Fibroblast of the aortic adventitia (primary cell): ENCODE data around the gene AKAP13. TPM values are rescaled to one million over a fixed set of nuclear protein-coding genes. Genes with fewer than 3 reads are reported as not detected.
"Not testable (repeated sequence)": the region's sequence is repeated elsewhere in the genome, so short reads cannot be mapped to it uniquely, and the experiment has no call there.

Experiments used
- DNase-seq: peaks from one replicate; pipeline ENCODE4 v3.0.0-alpha.2; 2010; ENCODE audit warnings: low read depth
- H3K4me3 ChIP-seq: 2 replicates; pipeline ENCODE4 v1.5.1; 2011; ENCODE audit warnings: low read depth, mild to moderate bottlenecking, control low read depth, low read length, moderate library complexity
- CTCF ChIP-seq: IDR thresholded peaks from 2 replicates; pipeline ENCODE4 v1.5.1; 2011; ENCODE audit warnings: mild to moderate bottlenecking, low read length, control low read depth, inconsistent platforms; ENCODE audit not compliant: insufficient read depth
- total RNA-seq: library from RNA; depleted of rRNA; stranded (reverse); fragments of >200 nt; gene quantifications from 2 replicates; pipeline ENCODE4 v1.2.3, GENCODE V29; 2012; ENCODE audit warnings: low replicate concordance

AKAP13 gene
- total RNA-seq, 1 donor = 89.9 TPM

GRCh38 chr15:85426481-85426880, 46.1 kb downstream of the AKAP13 start:
- TF ChIP-seq CTCF = no peak
- no peak overlapping the region for H3K4me3 ChIP-seq
- DNase-seq = no peak

- H3K4me3 ChIP-seq = no peak overlapping the region
- TF ChIP-seq CTCF = no peak
- no peak for DNase-seq
Measured at GRCh38 chr15:85427286-85428028, 47.1 kb downstream of the AKAP13 start.

GRCh38 chr15:85429522-85429921, 49.1 kb downstream of the AKAP13 start:
- TF ChIP-seq CTCF = no peak
- H3K4me3 ChIP-seq = no peak overlapping the region
- no peak for DNase-seq

- TF ChIP-seq CTCF = no peak
- H3K4me3 ChIP-seq = no peak overlapping the region
- no peak for DNase-seq
Measured at GRCh38 chr15:85430406-85431204, 50.2 kb downstream of the AKAP13 start.

GRCh38 chr15:85439996-85440395, 59.6 kb downstream of the AKAP13 start:
- H3K4me3 ChIP-seq = no peak overlapping the region
- no peak for TF ChIP-seq CTCF
- DNase-seq = no peak

GRCh38 chr15:85440451-85440850, 60.0 kb downstream of the AKAP13 start:
- TF ChIP-seq CTCF = no peak
- no peak for DNase-seq
- no peak overlapping the region for H3K4me3 ChIP-seq

- peak; percentile 57 for DNase-seq
- H3K4me3 ChIP-seq = not testable (repeated sequence)
Measured at GRCh38 chr15:85441854-85442253, 61.5 kb downstream of the AKAP13 start.
